Activated CD8-positive, alpha-beta memory T cell treated with anti-CD3 and anti-CD28 coated beads, Interleukin-2, amount 50 U/mL, for 4 hours (primary cell): ENCODE data around the gene ARHGEF4.

Experiments used
- DNase-seq: peaks from one replicate; pipeline ENCODE4 v3.0.0-alpha.2; 2020

ARHGEF4 gene, protein sequence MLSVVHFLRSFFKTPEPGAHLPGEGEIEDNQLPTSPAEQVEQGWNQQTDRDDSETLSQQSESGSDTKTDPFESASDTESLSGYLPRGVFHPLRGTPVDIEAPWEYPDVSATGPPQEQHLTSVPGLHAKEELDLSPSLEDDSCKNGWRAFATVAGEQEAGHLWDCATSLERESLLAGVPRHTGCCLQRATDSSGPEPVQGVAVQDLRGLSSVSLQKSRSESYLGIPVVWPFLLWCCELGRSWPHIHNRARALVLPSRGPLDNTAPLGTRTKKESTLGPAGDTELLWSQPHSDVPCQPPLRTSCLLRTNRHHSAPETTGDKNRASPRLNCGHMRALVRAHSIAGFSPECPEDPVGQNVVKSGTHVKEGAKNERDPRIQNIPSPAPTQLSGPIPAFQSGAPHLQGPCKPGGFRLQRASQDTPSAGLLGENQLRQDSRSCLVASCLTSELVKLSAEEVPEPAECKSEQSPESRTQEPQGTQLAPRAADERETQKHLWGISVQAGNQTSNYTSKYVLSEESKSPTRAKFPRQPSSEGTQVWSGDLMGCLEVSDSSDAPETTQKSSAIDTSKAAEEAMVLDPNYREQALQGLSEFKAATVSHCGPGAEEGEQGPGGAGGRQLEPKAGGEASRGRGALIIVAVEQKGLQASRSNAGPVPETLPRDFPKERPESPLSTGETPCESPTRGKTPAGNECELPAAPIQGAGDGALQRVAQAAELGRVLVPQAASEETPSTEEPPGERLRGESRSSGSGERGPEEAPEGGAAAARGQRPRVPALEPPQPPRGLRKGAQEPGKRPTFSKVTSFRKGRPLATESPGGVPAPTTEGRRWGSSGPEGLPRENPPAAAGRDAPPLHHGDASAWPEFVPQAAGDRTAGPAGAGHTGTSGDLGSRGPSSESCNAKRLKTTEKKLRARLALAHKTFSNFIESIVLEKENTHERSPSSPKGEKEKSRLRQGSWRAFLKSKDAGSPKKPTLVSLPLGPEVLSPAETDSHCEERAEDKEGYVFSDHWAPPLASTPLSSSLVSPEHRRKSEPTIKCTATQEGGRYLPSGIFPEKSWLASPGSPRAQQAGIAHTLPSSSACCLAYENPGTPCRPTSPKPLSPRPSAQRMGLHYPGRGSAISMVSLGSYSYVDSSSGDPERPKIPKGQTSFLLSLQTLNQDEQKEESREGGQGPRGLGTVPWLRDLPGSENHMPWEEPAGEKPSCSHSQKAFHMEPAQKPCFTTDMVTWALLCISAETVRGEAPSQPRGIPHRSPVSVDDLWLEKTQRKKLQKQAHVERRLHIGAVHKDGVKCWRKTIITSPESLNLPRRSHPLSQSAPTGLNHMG (N-terminal part only)

GRCh38 chr2:130836501-130837174, at the start of gene ARHGEF4:
Gene ARHGEF4, plus strand, starts transcription at chr2:130836914. Its CDS starts 40 bp downstream, at chr2:130836954.
- no peak for DNase-seq

DNA sequence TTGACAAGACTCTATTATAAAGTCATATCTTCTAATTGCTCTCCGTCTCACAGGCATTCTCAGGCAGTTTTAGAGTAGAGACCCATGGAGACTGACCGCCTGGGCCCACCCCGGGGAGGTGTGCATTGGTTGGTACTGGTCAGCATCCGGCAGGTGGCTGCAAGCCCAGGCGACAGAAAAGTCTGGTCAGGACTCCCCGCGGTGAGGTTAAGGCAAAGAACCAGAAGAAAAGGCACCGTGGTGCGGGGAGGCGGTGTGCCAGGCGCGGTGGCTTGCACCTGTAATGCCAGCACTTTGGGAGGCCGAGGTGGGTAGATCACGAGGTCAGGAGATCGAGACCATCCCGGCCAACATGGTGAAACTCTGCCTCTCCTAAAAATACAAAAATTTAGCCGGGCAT, 48.9 kb upstream of the ARHGEF4 start:
- DNase-seq: no peak

GRCh38 chr2:130790312-130790711, 46.4 kb upstream of the ARHGEF4 start:
- no peak for DNase-seq

- no peak for DNase-seq
Observed at GRCh38 chr2:130790804-130791616, 45.7 kb upstream of the ARHGEF4 start.

DNA sequence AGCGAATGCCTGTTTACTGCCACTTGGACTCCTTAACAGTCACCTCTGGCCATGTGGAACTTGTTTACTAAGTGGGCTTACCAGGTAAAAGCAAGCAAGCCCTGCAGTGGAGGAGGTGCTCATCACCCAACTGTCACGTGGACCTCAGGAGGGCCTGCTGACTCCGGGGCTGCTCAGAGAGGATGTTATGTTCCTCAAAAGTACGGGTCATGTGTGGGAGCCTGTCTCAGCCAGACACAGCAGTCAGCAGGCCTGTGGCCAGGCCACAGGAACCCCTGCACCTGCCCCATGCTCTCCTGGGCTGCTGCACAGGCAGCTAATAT, 45.1 kb upstream of the ARHGEF4 start:
- DNase-seq: no peak

GRCh38 chr2:130795431-130795830, 41.3 kb upstream of the ARHGEF4 start:
- DNase-seq: no peak

- no peak for DNase-seq
Observed at GRCh38 chr2:130796290-130796689, 40.4 kb upstream of the ARHGEF4 start.

- DNase-seq: peak; percentile 96
Observed at GRCh38 chr2:130797493-130798435, 39.0 kb upstream of the ARHGEF4 start.

GRCh38 chr2:130798472-130799218, 38.1 kb upstream of the ARHGEF4 start:
- DNase-seq: no peak

- no peak for DNase-seq
Observed at GRCh38 chr2:130799295-130799694, 37.4 kb upstream of the ARHGEF4 start.

DNA sequence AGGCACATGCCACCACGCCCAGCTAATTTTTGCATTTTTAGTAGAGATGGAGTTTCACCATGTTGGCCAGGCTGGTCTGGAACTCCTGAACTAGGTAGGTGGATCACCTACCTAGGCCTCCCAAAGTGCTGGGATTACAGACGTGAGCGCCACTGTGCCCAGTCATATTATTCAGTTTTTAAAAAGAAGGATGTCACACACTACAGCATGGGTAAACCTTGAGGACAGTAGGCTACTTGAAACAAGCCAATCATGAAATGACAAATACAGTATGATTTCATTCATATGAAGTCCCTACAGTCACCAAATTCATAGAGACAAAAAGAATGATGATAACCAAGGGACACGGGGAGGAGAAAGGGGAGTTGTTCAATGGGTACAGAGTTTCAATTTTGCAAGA, 31.1 kb upstream of the ARHGEF4 start:
- no peak for DNase-seq

- no peak for DNase-seq
Observed at GRCh38 chr2:130806370-130806769, 30.3 kb upstream of the ARHGEF4 start.

DNA sequence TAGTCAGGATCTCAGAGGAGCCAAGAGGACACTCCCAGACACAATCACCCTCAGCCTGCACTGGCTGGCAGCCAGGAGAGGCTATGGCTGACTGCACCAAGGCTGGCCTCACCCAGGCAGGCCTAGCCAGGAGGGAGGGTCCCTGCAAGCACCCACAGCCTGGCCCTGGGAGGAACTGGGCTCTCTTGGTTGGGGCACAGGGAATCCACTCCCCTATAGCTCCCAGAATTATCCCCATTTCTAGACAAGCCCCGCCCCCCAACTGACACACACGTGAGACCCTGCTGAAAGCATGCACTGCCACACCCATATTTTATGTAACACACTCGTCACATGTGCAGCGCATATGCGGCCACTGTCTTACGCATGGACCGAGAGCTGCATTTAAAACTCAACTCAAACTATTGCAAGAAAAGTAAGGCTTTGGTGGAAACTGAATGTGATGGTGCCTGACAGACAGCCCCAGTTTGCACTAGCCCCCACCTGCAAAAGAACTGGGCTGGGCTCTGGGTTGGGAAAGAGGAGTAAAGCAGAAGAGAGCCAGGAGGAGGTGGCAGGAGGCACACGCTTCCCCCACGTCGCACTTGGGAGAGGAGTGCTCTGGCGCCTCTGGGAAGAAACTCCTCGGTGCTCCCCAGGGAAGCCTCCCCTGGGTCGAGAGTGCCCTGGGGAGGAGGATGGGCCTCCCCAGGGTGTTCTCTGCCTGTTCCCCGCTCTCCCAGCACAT, 28.9 kb upstream of the ARHGEF4 start:
- DNase-seq: no peak

DNA sequence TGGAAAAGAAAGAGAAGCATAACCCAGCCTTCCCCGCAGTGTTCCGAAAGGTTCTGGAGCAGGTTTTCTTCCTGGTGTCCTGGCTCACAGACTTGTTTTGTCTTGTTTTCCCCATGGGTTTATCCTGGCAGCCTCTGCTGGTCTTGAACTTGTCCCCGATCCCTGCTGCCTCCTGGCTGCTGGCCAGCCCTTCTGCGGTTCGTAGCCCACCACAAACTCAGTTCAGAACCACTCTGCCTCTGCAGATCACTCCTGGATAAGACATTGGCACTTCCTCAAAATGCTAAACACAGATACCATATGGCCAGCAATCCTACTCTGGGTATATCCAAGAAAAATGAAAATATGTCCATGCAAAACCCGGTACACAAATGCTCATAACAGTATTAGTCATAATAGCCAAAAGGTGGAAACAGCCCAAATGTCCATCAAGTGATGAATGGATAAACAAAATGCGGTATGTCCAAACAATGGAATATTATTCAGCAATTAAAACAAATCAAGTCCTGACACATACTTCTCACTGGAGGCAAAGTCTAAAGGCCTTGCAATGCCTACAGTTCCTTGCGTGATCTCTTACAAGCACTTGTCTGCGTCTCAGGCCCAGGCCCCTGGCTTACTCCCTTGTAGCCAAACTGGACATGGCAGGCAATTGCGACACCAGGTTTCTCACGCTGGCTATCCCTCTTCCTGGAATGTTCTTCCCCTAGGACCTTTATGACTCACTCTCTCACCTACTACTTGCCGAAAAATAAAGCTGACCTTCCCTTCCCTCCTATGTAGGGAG, 28.0 kb upstream of the ARHGEF4 start:
- no peak for DNase-seq

DNA sequence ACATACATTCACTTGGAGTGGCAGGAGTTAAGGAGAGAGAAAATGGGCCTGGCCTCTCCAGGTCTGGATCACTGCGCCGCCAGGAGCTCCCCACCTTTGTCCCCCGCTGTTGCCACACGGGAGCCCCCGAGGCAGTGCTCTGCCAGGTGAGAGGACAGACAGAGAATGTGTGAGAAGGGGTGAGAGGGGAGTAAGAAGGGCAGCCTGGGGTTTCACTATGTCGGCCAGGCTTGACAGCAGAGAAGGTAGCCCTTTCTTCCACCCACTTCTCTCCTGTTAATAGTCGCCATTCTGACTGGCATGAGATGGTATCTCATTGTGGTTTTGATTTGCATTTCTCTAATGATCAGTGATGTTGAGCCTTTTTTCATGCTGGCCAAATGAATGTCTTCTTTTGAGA, 26.2 kb upstream of the ARHGEF4 start:
- DNase-seq: no peak

- no peak for DNase-seq
Observed at GRCh38 chr2:130813722-130814121, 23.0 kb upstream of the ARHGEF4 start.

DNA sequence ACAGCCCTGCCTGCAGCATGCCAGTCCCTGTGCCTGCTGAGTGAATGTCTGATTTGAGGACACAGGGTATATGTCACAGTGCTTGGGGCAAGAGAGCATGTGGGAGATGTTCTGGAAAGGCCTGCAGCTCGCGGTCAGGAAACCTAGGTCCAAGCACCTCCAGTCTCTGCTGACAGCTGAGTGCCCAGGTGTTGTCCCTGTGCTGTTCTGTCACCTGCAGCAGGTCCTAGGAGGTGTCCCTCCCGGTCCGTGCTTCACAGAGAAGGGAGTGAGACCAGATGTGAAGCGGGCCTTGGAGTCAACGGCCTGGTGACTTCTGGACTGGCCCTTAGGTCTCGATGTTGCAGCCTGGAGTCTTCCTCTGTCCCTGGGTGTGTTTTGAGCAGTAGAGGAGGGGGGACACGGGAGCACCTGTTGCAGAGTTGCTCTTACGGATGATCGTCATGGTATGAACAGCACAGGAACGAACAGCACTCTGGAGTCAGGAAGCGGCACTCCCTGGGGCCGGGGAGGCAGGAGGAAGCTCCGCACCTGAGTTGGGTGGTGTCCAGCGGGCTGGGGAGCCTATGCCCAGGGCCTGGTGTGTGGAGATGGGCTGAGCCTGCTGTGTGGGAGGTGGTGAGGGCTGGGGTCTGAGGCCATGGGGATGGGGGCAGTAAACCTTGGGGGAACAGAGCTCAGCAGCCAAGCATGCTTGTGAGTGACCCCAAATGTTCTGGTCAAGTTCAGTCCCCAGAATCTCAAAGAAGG, 21.6 kb upstream of the ARHGEF4 start:
- no peak for DNase-seq
